Hepatocyte (in vitro differentiated cells): ENCODE data around the gene NPDC1. TPM values are rescaled to one million over a fixed set of nuclear protein-coding genes. Genes with fewer than 3 reads are reported as not detected.

ENCODE experiments used
- DNase-seq: peaks from one replicate; pipeline ENCODE4 v3.0.0-alpha.2; 2016; ENCODE audit warnings: low spot score
- H2AFZ ChIP-seq: fragments of 200-600 bp; sonication (generic); 2 replicates; pipeline ENCODE4 v1.6.0; 2016; ENCODE audit warnings: antibody characterized with exemption, mild to moderate bottlenecking
- H3K27ac ChIP-seq: fragments of 200-600 bp; sonication (generic); 2 replicates; pipeline ENCODE4 v1.5.1; 2016; ENCODE audit warnings: mild to moderate bottlenecking
- H3K27me3 ChIP-seq: fragments of 200-600 bp; sonication (generic); 2 replicates; pipeline ENCODE4 v1.6.1; 2016
- H3K36me3 ChIP-seq: fragments of 200-600 bp; sonication (generic); replicated peaks from 2 replicates; pipeline ENCODE4 v1.5.1; 2016; ENCODE audit warnings: low read depth; ENCODE audit not compliant: insufficient read depth
- H3K4me1 ChIP-seq: fragments of 200-600 bp; sonication (generic); 2 replicates; pipeline ENCODE4 v1.5.1; 2016; ENCODE audit warnings: mild to moderate bottlenecking, moderate library complexity; ENCODE audit not compliant: insufficient read depth
- H3K4me2 ChIP-seq: fragments of 200-600 bp; sonication (generic); 2 replicates; pipeline ENCODE4 v1.6.0; 2016
- H3K4me3 ChIP-seq: fragments of 200-600 bp; sonication (generic); 2 replicates; pipeline ENCODE4 v1.5.1; 2016; ENCODE audit warnings: mild to moderate bottlenecking
- H3K79me2 ChIP-seq: fragments of 200-600 bp; sonication (generic); 2 replicates; pipeline ENCODE4 v1.6.0; 2017; ENCODE audit warnings: mild to moderate bottlenecking
- H3K9me2 ChIP-seq: fragments of 200-600 bp; sonication (generic); replicated peaks from 2 replicates; pipeline ENCODE4 v1.6.0; 2017; ENCODE audit warnings: mild to moderate bottlenecking; ENCODE audit not compliant: insufficient read depth
- H3K9me3 ChIP-seq: fragments of 200-600 bp; sonication (generic); 2 replicates; pipeline ENCODE4 v1.5.1; 2016; ENCODE audit warnings: low read depth, mild to moderate bottlenecking
- H4K20me1 ChIP-seq: fragments of 200-600 bp; sonication (generic); 2 replicates; pipeline ENCODE4 v1.6.0; 2016; ENCODE audit warnings: mild to moderate bottlenecking; ENCODE audit not compliant: insufficient read depth, poor library complexity, severe bottlenecking
- CTCF ChIP-seq: fragments of 200-600 bp; sonication (generic); IDR thresholded peaks from 2 replicates; pipeline ENCODE4 v1.5.1; 2016; ENCODE audit warnings: antibody characterized with exemption, mild to moderate bottlenecking; ENCODE audit not compliant: poor library complexity
- EZH2 ChIP-seq: fragments of 200-600 bp; sonication (generic); IDR thresholded peaks from 2 replicates; pipeline ENCODE4 v1.6.1; 2016; ENCODE audit warnings: antibody characterized with exemption, mild to moderate bottlenecking, borderline replicate concordance
- EZH2phosphoT487 ChIP-seq: fragments of 200-600 bp; sonication (generic); IDR thresholded peaks from one replicate; pipeline ENCODE4 v1.6.1; 2018; ENCODE audit warnings: antibody characterized with exemption, mild to moderate bottlenecking, low read depth, moderate library complexity; ENCODE audit not compliant: unreplicated experiment, severe bottlenecking
- WGBS: methylation state at CpG from one replicate; pipeline ENCODE4 v1.1.6; 2016; ENCODE audit warnings: low lambda C conversion rate; ENCODE audit errors: missing lambda C conversion rate; 5-methylcytosine and 5-hydroxymethylcytosine counted together
- polyA plus RNA-seq: library from polyadenylated mRNA; unstranded; fragments of >200 nt; fragmentation: Nextera tagmentation; extraction: Ambion mirVana; gene quantifications from 2 replicates; pipeline ENCODE4 v1.2.1, GENCODE V29; 2016
- total RNA-seq: library from RNA; depleted of rRNA; stranded (reverse); fragments of >200 nt; gene quantifications from 2 replicates; pipeline ENCODE4 v1.2.3, GENCODE V29; 2014

Gene NPDC1
- total and polyA plus RNA-seq, 2 experiments from 2014 or later: 12.7 to 72.7 TPM

- Histone ChIP-seq H3K79me2 (peaks cover 3% of the 10 kb centered on the region), H3K4me3 (no peak overlapping the region), H2AFZ (no peak overlapping the region), H4K20me1 (peaks cover 5% of the 10 kb centered on the region), H3K27me3 (no peaks in the 10 kb centered on the region), H3K36me3 (no peaks in the 10 kb centered on the region), H3K4me1 (no peaks in the 10 kb centered on the region), H3K4me2 (no peak overlapping the region), H3K9me2 (no peaks in the 10 kb centered on the region), H3K9me3 (no peaks in the 10 kb centered on the region), H3K27ac (no peak overlapping the region)
- TF ChIP-seq EZH2 (no peak), EZH2phosphoT487 (no peak)
- WGBS: 87% methylated on average over 9 of the region's 9 CpGs
- no peak for DNase-seq
These were observed 7.1 kb downstream of the NPDC1 start for GRCh38 chr9:137038916-137039315.

GRCh38 chr9:137037483-137037882 lies 8.5 kb downstream of the NPDC1 start:
- no peak for DNase-seq
- Histone ChIP-seq H3K27me3 (no peaks in the 10 kb centered on the region), H3K9me3 (no peaks in the 10 kb centered on the region), H3K4me1 (no peaks in the 10 kb centered on the region), H3K9me2 (no peaks in the 10 kb centered on the region), H2AFZ (no peak overlapping the region), H4K20me1 (no peaks in the 10 kb centered on the region), H3K4me3 (no peak overlapping the region), H3K79me2 (no peaks in the 10 kb centered on the region), H3K4me2 (no peak overlapping the region), H3K27ac (no peak overlapping the region), H3K36me3 (no peaks in the 10 kb centered on the region)
- WGBS: 92% methylated on average over 10 of the region's 10 CpGs
- TF ChIP-seq CTCF (no peak), EZH2phosphoT487 (no peak), EZH2 (no peak)

- H3K4me1 ChIP-seq: no peaks in the 10 kb centered on the region
- no peaks in the 10 kb centered on the region for H3K36me3 ChIP-seq
- H3K4me3 ChIP-seq: no peak overlapping the region
- no peak overlapping the region for H3K4me2 ChIP-seq
- no peaks in the 10 kb centered on the region for H4K20me1 ChIP-seq
- H3K9me2 ChIP-seq: no peaks in the 10 kb centered on the region
- H2AFZ ChIP-seq: no peak overlapping the region
- no peaks in the 10 kb centered on the region for H3K9me3 ChIP-seq
- H3K27ac ChIP-seq: no peak overlapping the region
- TF ChIP-seq EZH2phosphoT487 (no peak), EZH2 (no peak), CTCF (no peak)
- 91% methylated on average over 13 of the region's 13 CpGs for WGBS
- no peaks in the 10 kb centered on the region for H3K79me2 ChIP-seq
- no peak for DNase-seq
- no peaks in the 10 kb centered on the region for H3K27me3 ChIP-seq
These were observed 8.9 kb downstream of the NPDC1 start for GRCh38 chr9:137037035-137037434.

- no peak overlapping the region for H3K27ac ChIP-seq
- TF ChIP-seq EZH2 (no peak), CTCF (no peak), EZH2phosphoT487 (no peak)
- H3K4me1 ChIP-seq: no peaks in the 10 kb centered on the region
- no peak overlapping the region for H2AFZ ChIP-seq
- H4K20me1 ChIP-seq: no peaks in the 10 kb centered on the region
- no peak overlapping the region for H3K4me2 ChIP-seq
- H3K9me2 ChIP-seq: no peaks in the 10 kb centered on the region
- no peaks in the 10 kb centered on the region for H3K27me3 ChIP-seq
- WGBS: 76% methylated on average over 8 of the region's 8 CpGs
- no peaks in the 10 kb centered on the region for H3K79me2 ChIP-seq
- DNase-seq: no peak
- no peaks in the 10 kb centered on the region for H3K9me3 ChIP-seq
- H3K4me3 ChIP-seq: no peak overlapping the region
- H3K36me3 ChIP-seq: no peaks in the 10 kb centered on the region
These were observed 10.0 kb downstream of the NPDC1 start for GRCh38 chr9:137035937-137036336.
